GM12878 (cell line): Measurements from ENCODE around the gene ZBTB21. TPM values are rescaled to one million over a fixed set of nuclear protein-coding genes. Genes with fewer than 3 reads are reported as not detected.

Experiments
- ATAC-seq: fragments of 200-7000 bp; cut with Tn5 transposase; 3 replicates; pipeline ENCODE4 v1.9.1; 2020; ENCODE audit warnings: mild to moderate bottlenecking, moderate library complexity
- BruUV-seq: library from RNA; stranded (reverse); fragments of 400-500 nt; replicated peaks from 2 replicates; lab custom pipeline; 2021; lab: Mats Ljungman, UMichigan
- CTCF ChIA-PET: fragments of 300-600 bp; sonication (Branson Sonifier 250); formaldehyde crosslinking; extraction: SDS; loops from one replicate; lab custom pipeline; 2021; ENCODE audit warnings: inconsistent platforms; lab: Yijun Ruan, JAX
- POLR2A ChIA-PET: fragments of 350-600 bp; formaldehyde crosslinking; extraction: SDS; loops from one replicate; lab custom pipeline; 2021; ENCODE audit warnings: inconsistent platforms; lab: Charles Lee
- RAD21 ChIA-PET: fragments of 300-600 bp; sonication (Branson Sonifier 250); formaldehyde crosslinking; loops from one replicate; lab custom pipeline; 2023; ENCODE audit warnings: antibody characterized with exemption; ENCODE audit not compliant: unreplicated experiment; lab: Charles Lee
- SMC1A ChIA-PET: fragments of 300-600 bp; sonication (Branson Sonifier 250); formaldehyde crosslinking; loops from one replicate; lab custom pipeline; 2023; ENCODE audit not compliant: unreplicated experiment, uncharacterized antibody; lab: Charles Lee
- DNase-seq: peaks from one replicate; pipeline ENCODE4 v3.0.0-alpha.2; 2011; ENCODE audit warnings: low read depth, low spot score
- FAIRE-seq: peaks from 3 replicates; lab custom pipeline; 2011; peaks lifted over from hg19 to GRCh38; lab: Jason Lieb, UNC
- H2AFZ ChIP-seq: 2 replicates; pipeline ENCODE4 v1.6.0; 2011; ENCODE audit warnings: low read depth, low read length, control low read depth; ENCODE audit not compliant: control insufficient read depth
- H3K27ac ChIP-seq: 2 replicates; pipeline ENCODE4 v1.5.1; 2011; ENCODE audit warnings: control low read depth; ENCODE audit not compliant: control insufficient read depth, insufficient read depth
- H3K27me3 ChIP-seq, 2 experiments: replicated peaks in 1 of 2; 2 replicates each; pipeline versions ENCODE4 v1.6.0 to v1.6.1; 2011; ENCODE audit warnings: low read length in 1 of 2; ENCODE audit not compliant: control insufficient read depth in 2 of 2, insufficient read depth in 2 of 2
- H3K36me3 ChIP-seq, 2 experiments: 2 replicates each; pipeline ENCODE4 v1.5.1; 2011; ENCODE audit warnings: low read length in 1 of 2; ENCODE audit not compliant: control insufficient read depth in 2 of 2, insufficient read depth in 2 of 2
- H3K4me1 ChIP-seq: 2 replicates; pipeline ENCODE4 v1.6.1; 2011; ENCODE audit warnings: mild to moderate bottlenecking, low read length, moderate library complexity, mixed read lengths; ENCODE audit not compliant: control insufficient read depth, insufficient read depth
- H3K4me2 ChIP-seq: 2 replicates; pipeline ENCODE4 v1.6.0; 2011; ENCODE audit warnings: control low read depth; ENCODE audit not compliant: control insufficient read depth, insufficient read depth
- H3K4me3 ChIP-seq: fragments of 200-600 bp; sonication (generic); 2 replicates; pipeline ENCODE4 v1.5.1; 2016
- H3K79me2 ChIP-seq: 2 replicates; pipeline ENCODE4 v1.6.0; 2011; ENCODE audit warnings: low read length; ENCODE audit not compliant: control insufficient read depth, insufficient read depth
- H3K9ac ChIP-seq: 2 replicates; pipeline ENCODE4 v1.8.0; 2011; ENCODE audit warnings: low read length, control low read depth, mixed read lengths; ENCODE audit not compliant: control insufficient read depth, insufficient read depth
- H3K9me3 ChIP-seq: replicated peaks from 3 replicates; pipeline ENCODE4 v1.5.1; 2011; ENCODE audit warnings: mild to moderate bottlenecking, low read length; ENCODE audit not compliant: control insufficient read depth, insufficient read depth
- H4K20me1 ChIP-seq: 2 replicates; pipeline ENCODE4 v1.6.0; 2011; ENCODE audit not compliant: control insufficient read depth, insufficient read depth
- BCL11A ChIP-seq: IDR thresholded peaks from 2 replicates; pipeline ENCODE4 v1.6.1; 2011; ENCODE audit warnings: low read depth, low read length
- BMI1 ChIP-seq: fragments of 450-650 bp; IDR thresholded peaks from 2 replicates; pipeline ENCODE4 v1.6.1; 2016; ENCODE audit warnings: mild to moderate bottlenecking, moderate library complexity, borderline replicate concordance
- FOXM1 ChIP-seq: IDR thresholded peaks from 2 replicates; pipeline ENCODE4 v1.6.1; 2012; ENCODE audit warnings: low read depth, mild to moderate bottlenecking, inconsistent platforms, low read length, moderate library complexity
- HDAC2 ChIP-seq: fragments of 200-600 bp; sonication (generic); IDR thresholded peaks from 2 replicates; pipeline ENCODE4 v1.6.1; 2017
- IRF4 ChIP-seq: IDR thresholded peaks from 2 replicates; pipeline ENCODE4 v1.6.1; 2011; ENCODE audit warnings: low read depth, low read length
- KAT2A ChIP-seq: conservative IDR thresholded peaks from 2 replicates; pipeline ENCODE4 v1.6.1; 2011; ENCODE audit warnings: low read depth, low read length; ENCODE audit not compliant: control insufficient read depth
- LARP7 ChIP-seq: fragments of 450-650 bp; IDR thresholded peaks from 2 replicates; pipeline ENCODE4 v1.6.1; 2017; ENCODE audit warnings: mild to moderate bottlenecking
- NFXL1 ChIP-seq: fragments of 450-650 bp; IDR thresholded peaks from 2 replicates; pipeline ENCODE4 v1.6.1; 2017; ENCODE audit warnings: antibody characterized with exemption, mild to moderate bottlenecking, borderline replicate concordance
- NFYA ChIP-seq: IDR thresholded peaks from 2 replicates; pipeline ENCODE4 v1.6.1; 2011; ENCODE audit warnings: low read depth, mild to moderate bottlenecking, low read length, improper control_type of control experiment, borderline replicate concordance
- PAX8 ChIP-seq: fragments of 450-650 bp; IDR thresholded peaks from 2 replicates; pipeline ENCODE4 v1.6.1; 2017; ENCODE audit warnings: mild to moderate bottlenecking, moderate library complexity
- YBX1 ChIP-seq: fragments of 450-650 bp; IDR thresholded peaks from 2 replicates; pipeline ENCODE4 v1.6.1; 2016; ENCODE audit warnings: antibody characterized with exemption
- ZNF217 ChIP-seq: fragments of 450-650 bp; IDR thresholded peaks from 2 replicates; pipeline ENCODE4 v1.6.1; 2017; ENCODE audit warnings: antibody characterized with exemption, mild to moderate bottlenecking
- WGBS: methylation state at CpG from one replicate; pipeline ENCODE4 v1.1.6; 2016; ENCODE audit warnings: low lambda C conversion rate; ENCODE audit not compliant: insufficient replicate concordance, insufficient coverage; ENCODE audit errors: missing lambda C conversion rate; 5-methylcytosine and 5-hydroxymethylcytosine counted together
- in situ Hi-C: fragments of 300-500 bp; cut with MboI; formaldehyde crosslinking; loops from 9 replicates; pipeline ENCODE4 v1.14.3; 2018; ENCODE audit warnings: mixed read lengths
- intact Hi-C: fragments of 100-400 bp; cut with micrococcal nuclease; formaldehyde crosslinking; loops from one replicate; pipeline ENCODE4 v1.14.2; 2022; ENCODE audit not compliant: unreplicated experiment
- polyA plus RNA-seq, 11 experiments: library from polyadenylated mRNA; depleted of rRNA in 4 of 11; unstranded in 6 of 11; stranded (reverse) in 5 of 11; fragments of >200 nt; fragmentation: Nextera tagmentation in 4 of 11; fragmentation: Illumina TruSeq in 1 of 11; extraction: Ambion mirVana in 4 of 11; extraction: Trizol in 1 of 11; gene quantifications; 1 replicate in 1 of 11; 2 replicates in 10 of 11; pipeline versions ENCODE4 v1.2.1 to v1.2.3, GENCODE V29; 2011 to 2016; ENCODE audit warnings: inconsistent platforms in 2 of 11, missing spikeins in 2 of 11, low read depth in 1 of 11
- total RNA-seq, 4 experiments: library from RNA; depleted of rRNA in 3 of 4; stranded (reverse); fragments of >200 nt in 3 of 4; fragmentation: Illumina TruSeq in 1 of 4; extraction: Trizol in 1 of 4; gene quantifications; 2 replicates each; pipeline versions ENCODE4 v1.2.1 to v1.2.3, GENCODE V29; 2013 to 2021
- TF ChIP-seq, protein P1 (sequence below): IDR thresholded peaks from 2 replicates; pipeline ENCODE4 v1.6.1; 2012; ENCODE audit warnings: mild to moderate bottlenecking, low read depth, low read length
- TF ChIP-seq, protein P2 (sequence below): IDR thresholded peaks from 2 replicates; pipeline ENCODE4 v1.6.1; 2012; ENCODE audit warnings: low read depth, low read length, improper control_type of control experiment
- TF ChIP-seq, protein P3 (sequence below), 3 experiments: IDR thresholded peaks in 2 of 3; conservative IDR thresholded peaks in 1 of 3; 2 replicates each; pipeline ENCODE4 v1.5.1; 2011; ENCODE audit warnings: low read depth in 3 of 3, low read length in 3 of 3, mild to moderate bottlenecking in 3 of 3, control low read depth in 2 of 3, moderate library complexity in 2 of 3, inconsistent platforms in 1 of 3, mixed read lengths in 1 of 3; ENCODE audit not compliant: control insufficient read depth in 2 of 3, insufficient read depth in 1 of 3; ENCODE audit errors: extremely low read depth in 1 of 3
- TF ChIP-seq, protein P4 (sequence below): fragments of 450-650 bp; IDR thresholded peaks from 2 replicates; pipeline ENCODE4 v1.6.1; 2017; ENCODE audit warnings: low read depth, mild to moderate bottlenecking, moderate library complexity

Gene ZBTB21
- total and polyA plus RNA-seq, 10 of the 15 experiments (the other 5 are each of a cell fraction or from before 2014, with no cell fraction given), result 1.8 to 21.6 (median 10.6) TPM

DNA sequence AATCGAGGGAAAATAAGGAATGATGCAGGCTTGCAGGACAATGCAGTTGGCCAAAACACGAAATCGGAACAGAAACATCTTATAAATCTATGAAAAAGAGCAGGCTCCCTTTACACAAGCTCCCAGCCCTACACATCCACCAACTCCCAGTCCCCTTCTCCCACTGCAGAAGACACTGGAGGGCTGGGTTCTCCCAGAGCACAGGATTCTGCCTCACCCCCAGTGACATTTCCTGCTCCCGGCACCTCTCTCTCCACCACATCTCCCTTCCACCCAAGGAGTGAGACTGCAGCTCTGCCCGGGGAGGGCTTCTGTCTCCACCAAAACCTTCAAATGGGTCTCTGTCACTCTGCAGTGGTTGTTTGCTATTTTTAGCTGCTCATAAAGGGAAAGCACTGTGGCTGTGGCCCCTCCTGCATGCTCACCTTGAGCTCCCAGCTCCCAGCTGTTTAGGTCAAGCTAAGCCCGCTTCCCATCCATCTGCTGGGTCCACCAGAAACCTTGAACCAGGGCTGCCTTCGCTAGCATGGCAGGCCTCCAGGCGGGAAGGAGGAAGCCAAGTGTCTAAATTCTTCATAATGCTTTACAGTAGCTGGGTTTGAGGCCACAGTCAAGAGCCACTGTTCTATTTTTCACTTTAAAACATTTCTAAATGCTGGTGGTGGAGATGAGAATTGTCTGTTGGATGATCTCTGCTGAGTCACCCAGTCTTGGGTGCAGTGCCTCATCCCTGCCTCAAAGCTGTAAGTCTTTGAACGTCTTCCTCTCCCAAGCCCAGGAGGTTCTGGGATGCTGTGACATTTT lies 53.0 kb downstream of the ZBTB21 start:
- no peak overlapping the region for H3K4me3 ChIP-seq
- H2AFZ ChIP-seq, result no peak overlapping the region
- H3K9me3 ChIP-seq, result no peaks in the 10 kb centered on the region
- no peaks in the 10 kb centered on the region for H3K27me3 ChIP-seq
- no peak overlapping the region for H3K4me2 ChIP-seq
- H4K20me1 ChIP-seq, result no peaks in the 10 kb centered on the region
- no peak for DNase-seq
- SMC1A ChIA-PET, result interaction anchor here (0.6 to 1.0 kb wide), 4 partner anchors 8 to 161 kb away, joined by 3 to 4 read pairs (median 3); no protein-coding TSS in a partner anchor
- intact Hi-C loops, result no loop called here
- H3K9ac ChIP-seq, result no peak overlapping the region
- FAIRE-seq, result peak; percentile 13
- H3K4me1 ChIP-seq, result peaks cover 35% of the 10 kb centered on the region
- H3K79me2 ChIP-seq, result peaks cover 16% of the 10 kb centered on the region
- in situ Hi-C loops, result no loop called here
- CTCF ChIA-PET, result interaction anchor here (1.0 to 1.2 kb wide), 3 partner anchors 29 to 140 kb away, joined by 3 to 4 read pairs (median 4); no protein-coding TSS in a partner anchor
- RAD21 ChIA-PET, result interaction anchor here (1.0 to 1.5 kb wide), 4 partner anchors 29 to 160 kb away, joined by 3 to 4 read pairs (median 3); no protein-coding TSS in a partner anchor
- H3K36me3 ChIP-seq, result no peaks in the 10 kb centered on the region
- no peak overlapping the region for H3K27ac ChIP-seq
- WGBS, result 72% methylated on average over 9 of the region's 9 CpGs
- no TSS peak for BruUV-seq
- POLR2A ChIA-PET, result no interaction called here
- ATAC-seq, result no peak
- TF ChIP-seq BCL11A (no peak), PAX8 (no peak), KAT2A (no peak), NFXL1 (no peak), FOXM1 (no peak), NFYA (no peak), BMI1 (no peak), YBX1 (no peak), HDAC2 (no peak), ZNF217 (no peak), IRF4 (no peak), LARP7 (no peak)
- TF ChIP-seq, protein P1, sequence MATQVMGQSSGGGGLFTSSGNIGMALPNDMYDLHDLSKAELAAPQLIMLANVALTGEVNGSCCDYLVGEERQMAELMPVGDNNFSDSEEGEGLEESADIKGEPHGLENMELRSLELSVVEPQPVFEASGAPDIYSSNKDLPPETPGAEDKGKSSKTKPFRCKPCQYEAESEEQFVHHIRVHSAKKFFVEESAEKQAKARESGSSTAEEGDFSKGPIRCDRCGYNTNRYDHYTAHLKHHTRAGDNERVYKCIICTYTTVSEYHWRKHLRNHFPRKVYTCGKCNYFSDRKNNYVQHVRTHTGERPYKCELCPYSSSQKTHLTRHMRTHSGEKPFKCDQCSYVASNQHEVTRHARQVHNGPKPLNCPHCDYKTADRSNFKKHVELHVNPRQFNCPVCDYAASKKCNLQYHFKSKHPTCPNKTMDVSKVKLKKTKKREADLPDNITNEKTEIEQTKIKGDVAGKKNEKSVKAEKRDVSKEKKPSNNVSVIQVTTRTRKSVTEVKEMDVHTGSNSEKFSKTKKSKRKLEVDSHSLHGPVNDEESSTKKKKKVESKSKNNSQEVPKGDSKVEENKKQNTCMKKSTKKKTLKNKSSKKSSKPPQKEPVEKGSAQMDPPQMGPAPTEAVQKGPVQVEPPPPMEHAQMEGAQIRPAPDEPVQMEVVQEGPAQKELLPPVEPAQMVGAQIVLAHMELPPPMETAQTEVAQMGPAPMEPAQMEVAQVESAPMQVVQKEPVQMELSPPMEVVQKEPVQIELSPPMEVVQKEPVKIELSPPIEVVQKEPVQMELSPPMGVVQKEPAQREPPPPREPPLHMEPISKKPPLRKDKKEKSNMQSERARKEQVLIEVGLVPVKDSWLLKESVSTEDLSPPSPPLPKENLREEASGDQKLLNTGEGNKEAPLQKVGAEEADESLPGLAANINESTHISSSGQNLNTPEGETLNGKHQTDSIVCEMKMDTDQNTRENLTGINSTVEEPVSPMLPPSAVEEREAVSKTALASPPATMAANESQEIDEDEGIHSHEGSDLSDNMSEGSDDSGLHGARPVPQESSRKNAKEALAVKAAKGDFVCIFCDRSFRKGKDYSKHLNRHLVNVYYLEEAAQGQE, result no peak
- TF ChIP-seq, protein P2, sequence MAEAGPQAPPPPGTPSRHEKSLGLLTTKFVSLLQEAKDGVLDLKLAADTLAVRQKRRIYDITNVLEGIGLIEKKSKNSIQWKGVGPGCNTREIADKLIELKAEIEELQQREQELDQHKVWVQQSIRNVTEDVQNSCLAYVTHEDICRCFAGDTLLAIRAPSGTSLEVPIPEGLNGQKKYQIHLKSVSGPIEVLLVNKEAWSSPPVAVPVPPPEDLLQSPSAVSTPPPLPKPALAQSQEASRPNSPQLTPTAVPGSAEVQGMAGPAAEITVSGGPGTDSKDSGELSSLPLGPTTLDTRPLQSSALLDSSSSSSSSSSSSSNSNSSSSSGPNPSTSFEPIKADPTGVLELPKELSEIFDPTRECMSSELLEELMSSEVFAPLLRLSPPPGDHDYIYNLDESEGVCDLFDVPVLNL, result no peak
- TF ChIP-seq, protein P3, sequence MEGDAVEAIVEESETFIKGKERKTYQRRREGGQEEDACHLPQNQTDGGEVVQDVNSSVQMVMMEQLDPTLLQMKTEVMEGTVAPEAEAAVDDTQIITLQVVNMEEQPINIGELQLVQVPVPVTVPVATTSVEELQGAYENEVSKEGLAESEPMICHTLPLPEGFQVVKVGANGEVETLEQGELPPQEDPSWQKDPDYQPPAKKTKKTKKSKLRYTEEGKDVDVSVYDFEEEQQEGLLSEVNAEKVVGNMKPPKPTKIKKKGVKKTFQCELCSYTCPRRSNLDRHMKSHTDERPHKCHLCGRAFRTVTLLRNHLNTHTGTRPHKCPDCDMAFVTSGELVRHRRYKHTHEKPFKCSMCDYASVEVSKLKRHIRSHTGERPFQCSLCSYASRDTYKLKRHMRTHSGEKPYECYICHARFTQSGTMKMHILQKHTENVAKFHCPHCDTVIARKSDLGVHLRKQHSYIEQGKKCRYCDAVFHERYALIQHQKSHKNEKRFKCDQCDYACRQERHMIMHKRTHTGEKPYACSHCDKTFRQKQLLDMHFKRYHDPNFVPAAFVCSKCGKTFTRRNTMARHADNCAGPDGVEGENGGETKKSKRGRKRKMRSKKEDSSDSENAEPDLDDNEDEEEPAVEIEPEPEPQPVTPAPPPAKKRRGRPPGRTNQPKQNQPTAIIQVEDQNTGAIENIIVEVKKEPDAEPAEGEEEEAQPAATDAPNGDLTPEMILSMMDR (IDR thresholded peaks at IDR 0.05 in 2 of 3, conservative IDR thresholded peaks at IDR 0.05 in 1 of 3; ENCODE audit: control insufficient read depth in 2 of 3, extremely low read depth in 1 of 3, insufficient read depth in 1 of 3, low read depth in 3 of 3, low read length in 3 of 3), result no peak
- TF ChIP-seq, protein P4, sequence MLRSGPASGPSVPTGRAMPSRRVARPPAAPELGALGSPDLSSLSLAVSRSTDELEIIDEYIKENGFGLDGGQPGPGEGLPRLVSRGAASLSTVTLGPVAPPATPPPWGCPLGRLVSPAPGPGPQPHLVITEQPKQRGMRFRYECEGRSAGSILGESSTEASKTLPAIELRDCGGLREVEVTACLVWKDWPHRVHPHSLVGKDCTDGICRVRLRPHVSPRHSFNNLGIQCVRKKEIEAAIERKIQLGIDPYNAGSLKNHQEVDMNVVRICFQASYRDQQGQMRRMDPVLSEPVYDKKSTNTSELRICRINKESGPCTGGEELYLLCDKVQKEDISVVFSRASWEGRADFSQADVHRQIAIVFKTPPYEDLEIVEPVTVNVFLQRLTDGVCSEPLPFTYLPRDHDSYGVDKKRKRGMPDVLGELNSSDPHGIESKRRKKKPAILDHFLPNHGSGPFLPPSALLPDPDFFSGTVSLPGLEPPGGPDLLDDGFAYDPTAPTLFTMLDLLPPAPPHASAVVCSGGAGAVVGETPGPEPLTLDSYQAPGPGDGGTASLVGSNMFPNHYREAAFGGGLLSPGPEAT, result no peak
